Skeletal muscle satellite cell (primary cell): Measurements from ENCODE around the gene CFAP46.

ENCODE experiments used
- H3K27me3 ChIP-seq: 2 replicates; pipeline ENCODE4 v1.7.0; 2013; ENCODE audit warnings: low read length; ENCODE audit not compliant: control insufficient read depth, insufficient read depth
- H3K36me3 ChIP-seq: 2 replicates; pipeline ENCODE4 v1.7.0; 2013; ENCODE audit warnings: mild to moderate bottlenecking, control low read depth, low read length; ENCODE audit not compliant: insufficient read depth
- H3K4me1 ChIP-seq: 2 replicates; pipeline ENCODE4 v1.7.0; 2013; ENCODE audit warnings: low read length; ENCODE audit not compliant: control insufficient read depth, insufficient read depth
- H3K4me2 ChIP-seq: 2 replicates; pipeline ENCODE4 v1.7.0; 2013; ENCODE audit warnings: mild to moderate bottlenecking, low read length
- H3K4me3 ChIP-seq: 2 replicates; pipeline ENCODE4 v1.7.0; 2013; ENCODE audit warnings: low read length
- H3K9ac ChIP-seq: 2 replicates; pipeline ENCODE4 v1.7.0; 2013; ENCODE audit warnings: mild to moderate bottlenecking, low read depth, low read length, moderate library complexity
- H3K9me3 ChIP-seq: replicated peaks from 2 replicates; pipeline ENCODE4 v1.7.0; 2013; ENCODE audit warnings: mild to moderate bottlenecking, control low read depth, low read length

The CFAP46 gene

DNA sequence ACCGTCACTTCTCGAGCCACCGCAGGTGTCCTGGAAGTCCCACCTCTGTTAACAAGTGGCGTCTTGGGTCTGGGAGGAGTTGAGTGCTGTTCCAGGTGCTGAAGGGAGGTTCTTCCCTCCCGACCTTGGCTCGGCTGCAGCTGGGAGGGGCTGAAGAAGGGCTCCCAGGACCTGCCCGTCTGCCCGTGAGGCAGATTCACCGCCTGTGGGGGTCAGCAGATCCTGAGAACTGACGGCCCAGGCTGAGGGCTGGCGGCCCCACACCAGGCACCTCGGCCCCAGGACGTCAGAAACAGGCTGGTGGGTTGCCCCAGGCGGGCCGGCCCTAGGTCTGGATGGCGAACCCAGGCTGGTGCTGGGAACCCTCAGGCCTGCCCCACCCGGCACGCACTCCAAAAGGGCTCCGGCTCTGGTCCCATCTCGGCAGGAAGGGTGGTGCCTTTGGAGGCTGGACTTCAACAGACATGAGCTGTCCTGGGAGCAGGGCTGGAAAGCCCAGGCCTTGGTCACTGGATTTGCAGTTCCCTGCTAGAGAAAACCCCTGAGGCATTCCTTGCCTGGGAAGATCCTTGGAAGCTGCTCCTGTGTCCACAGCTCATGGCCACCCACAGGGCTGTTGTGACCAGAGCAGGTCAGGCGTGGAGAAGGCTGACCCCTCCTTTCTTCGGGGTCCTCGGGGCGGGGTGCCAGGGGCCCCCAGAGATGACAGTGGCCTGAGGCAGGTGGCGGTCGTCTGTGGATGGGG, 42.6 kb upstream of the CFAP46 start:
- H3K4me3 ChIP-seq: no peak overlapping the region
- no peak overlapping the region for H3K4me2 ChIP-seq
- peaks cover 3% of the 10 kb centered on the region for H3K27me3 ChIP-seq
- no peaks in the 10 kb centered on the region for H3K9me3 ChIP-seq
- peaks cover 13% of the 10 kb centered on the region for H3K4me1 ChIP-seq
- no peaks in the 10 kb centered on the region for H3K36me3 ChIP-seq
- H3K9ac ChIP-seq: no peak overlapping the region

DNA sequence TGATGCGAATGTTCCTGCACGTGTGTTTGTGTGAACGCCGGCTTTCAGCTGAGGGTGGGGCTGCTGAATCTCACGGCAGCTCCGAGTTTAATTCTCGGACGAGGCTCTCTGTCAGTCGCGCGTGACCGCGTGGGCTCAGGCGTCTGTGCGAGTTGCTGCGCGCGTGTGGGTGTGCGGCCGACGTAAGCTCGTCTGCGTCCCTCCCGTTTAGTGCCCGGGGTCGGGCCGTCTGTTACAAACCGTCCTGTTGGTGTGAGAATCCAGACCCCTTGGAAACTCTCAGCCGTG, 41.6 kb upstream of the CFAP46 start:
- H3K9ac ChIP-seq: no peak overlapping the region
- H3K4me1 ChIP-seq: peaks cover 13% of the 10 kb centered on the region
- H3K4me3 ChIP-seq: no peak overlapping the region
- H3K27me3 ChIP-seq: peaks cover 7% of the 10 kb centered on the region
- no peaks in the 10 kb centered on the region for H3K36me3 ChIP-seq
- H3K9me3 ChIP-seq: no peaks in the 10 kb centered on the region
- H3K4me2 ChIP-seq: no peak overlapping the region

DNA sequence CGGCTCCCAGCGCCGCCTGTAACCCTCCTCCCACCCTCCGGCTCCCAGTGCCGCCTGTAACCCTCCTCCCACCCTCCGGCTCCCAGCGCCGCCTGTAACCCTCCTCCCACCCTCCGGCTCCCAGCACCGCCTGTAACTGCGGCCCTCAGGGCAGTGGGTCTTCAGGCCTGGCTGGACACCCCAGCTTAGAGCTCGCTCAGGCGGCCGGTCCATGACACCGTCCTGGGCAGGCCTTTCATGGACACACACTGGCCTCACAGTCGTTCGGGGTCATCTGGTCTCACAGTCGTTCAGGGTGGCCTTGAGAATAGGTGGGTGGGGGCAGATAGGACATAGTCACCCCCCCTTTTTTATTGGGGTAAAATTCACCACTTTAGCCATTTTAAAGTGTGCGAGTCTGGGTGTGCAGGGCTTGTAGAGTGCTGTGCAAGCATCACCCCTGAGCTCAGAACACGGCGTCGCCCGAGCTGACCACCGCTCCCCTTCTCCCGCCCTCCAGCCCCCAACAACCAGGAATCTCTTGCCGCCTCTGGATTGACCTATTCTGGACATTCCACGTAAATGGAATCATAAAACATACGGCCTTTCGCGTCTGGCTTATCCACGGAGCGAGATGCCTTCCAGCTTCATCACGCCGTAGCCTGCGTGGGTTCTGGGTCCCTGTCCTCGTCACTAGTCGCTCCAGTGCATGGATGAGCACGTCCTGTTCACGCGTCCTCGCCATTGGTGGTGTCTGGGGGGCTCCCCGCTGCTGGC, 41.1 kb upstream of the CFAP46 start:
- Histone ChIP-seq H3K27me3 (peaks cover 7% of the 10 kb centered on the region), H3K4me2 (peak overlapping the region; percentile 41), H3K9me3 (no peaks in the 10 kb centered on the region), H3K4me3 (no peak overlapping the region), H3K36me3 (no peaks in the 10 kb centered on the region), H3K9ac (no peak overlapping the region), H3K4me1 (peaks cover 13% of the 10 kb centered on the region)

DNA sequence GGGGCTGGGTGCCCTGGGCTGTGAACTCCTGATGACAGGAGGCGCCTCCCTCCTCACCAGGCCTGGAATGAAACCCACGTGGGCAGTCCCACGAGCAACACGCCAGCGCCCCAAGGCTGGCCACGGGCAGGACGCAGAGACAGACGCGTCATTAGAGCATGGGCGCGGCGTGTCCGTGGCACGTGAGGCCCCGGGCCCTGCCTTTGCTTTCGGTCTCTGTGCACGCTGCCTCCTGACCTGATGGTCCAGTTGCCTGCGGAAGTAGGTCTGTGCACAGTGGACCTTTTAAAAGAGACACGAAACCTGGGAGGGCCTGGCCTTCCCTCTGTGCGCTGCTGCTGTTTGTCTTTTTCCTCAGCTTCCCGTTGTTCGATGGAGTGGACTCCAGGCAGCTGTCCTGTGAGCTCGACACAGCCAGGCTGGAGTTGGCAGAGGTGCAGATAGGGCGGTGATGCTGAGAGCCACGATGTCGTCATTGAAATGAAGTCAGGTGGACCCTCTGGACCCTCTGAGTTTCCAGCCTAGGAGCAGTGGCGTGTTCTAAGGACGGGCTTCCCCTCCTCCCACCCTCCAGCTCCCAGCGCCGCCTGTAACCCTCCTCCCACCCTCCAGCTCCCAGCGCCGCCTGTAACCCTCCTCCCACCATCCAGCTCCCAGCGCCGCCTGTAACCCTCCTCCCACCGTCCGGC, 40.1 kb upstream of the CFAP46 start:
- no peaks in the 10 kb centered on the region for H3K36me3 ChIP-seq
- peak overlapping the region; percentile 35 for H3K4me3 ChIP-seq
- H3K9me3 ChIP-seq: no peaks in the 10 kb centered on the region
- peaks cover 7% of the 10 kb centered on the region for H3K27me3 ChIP-seq
- H3K9ac ChIP-seq: no peak overlapping the region
- peak overlapping the region; percentile 68 for H3K4me2 ChIP-seq
- peaks cover 6% of the 10 kb centered on the region for H3K4me1 ChIP-seq

DNA sequence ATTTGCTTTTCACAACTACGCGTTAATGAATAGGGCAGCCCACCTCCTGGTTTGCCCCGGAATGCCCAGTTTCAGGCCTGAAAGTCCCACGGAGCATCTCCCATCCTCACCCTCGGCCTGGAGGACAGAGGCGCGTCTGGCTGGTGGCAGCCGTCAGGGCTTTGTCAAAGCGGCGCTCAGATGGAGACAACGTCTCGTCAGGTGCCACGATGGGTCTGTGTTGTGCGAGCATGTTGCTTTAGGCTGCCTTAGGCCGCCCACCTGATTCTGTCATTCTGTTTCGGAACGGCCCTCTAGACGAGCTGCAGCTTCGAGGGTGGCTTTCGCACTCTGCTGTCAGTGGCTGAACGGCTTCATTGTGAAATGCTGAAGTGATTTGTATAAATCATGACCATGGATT, 39.4 kb upstream of the CFAP46 start:
- peaks cover 11% of the 10 kb centered on the region for H3K27me3 ChIP-seq

DNA sequence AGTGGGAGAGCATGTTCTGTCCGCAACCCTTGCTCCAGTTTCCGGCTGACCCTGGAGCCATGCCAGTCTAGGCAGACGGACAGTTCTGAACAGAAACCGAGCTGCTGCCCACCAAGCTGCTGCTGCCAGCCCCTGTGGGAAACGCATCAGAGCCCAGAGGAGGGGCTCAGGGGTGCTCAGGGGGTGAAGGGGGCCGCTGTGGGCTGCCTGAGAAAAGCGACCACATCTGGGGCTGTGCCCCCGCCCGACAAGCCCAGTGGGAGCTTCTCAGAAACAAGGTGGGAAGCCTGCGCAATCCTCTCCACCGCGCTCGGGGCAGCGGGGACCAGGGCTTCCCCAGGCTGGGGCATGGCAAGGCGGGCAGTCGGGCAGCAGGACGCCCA, 38.8 kb upstream of the CFAP46 start:
- Histone ChIP-seq H3K36me3 (no peaks in the 10 kb centered on the region), H3K4me3 (no peak overlapping the region), H3K9me3 (no peaks in the 10 kb centered on the region), H3K4me1 (peaks cover 3% of the 10 kb centered on the region), H3K4me2 (no peak overlapping the region), H3K9ac (no peak overlapping the region), H3K27me3 (peaks cover 11% of the 10 kb centered on the region)

More for the DNA sequence above, 39.4 kb upstream of the CFAP46 start:
- no peak overlapping the region for H3K4me3 ChIP-seq
- H3K36me3 ChIP-seq: no peaks in the 10 kb centered on the region
- H3K4me1 ChIP-seq: peaks cover 3% of the 10 kb centered on the region
- H3K9ac ChIP-seq: no peak overlapping the region
- H3K4me2 ChIP-seq: no peak overlapping the region
- H3K9me3 ChIP-seq: no peaks in the 10 kb centered on the region

DNA sequence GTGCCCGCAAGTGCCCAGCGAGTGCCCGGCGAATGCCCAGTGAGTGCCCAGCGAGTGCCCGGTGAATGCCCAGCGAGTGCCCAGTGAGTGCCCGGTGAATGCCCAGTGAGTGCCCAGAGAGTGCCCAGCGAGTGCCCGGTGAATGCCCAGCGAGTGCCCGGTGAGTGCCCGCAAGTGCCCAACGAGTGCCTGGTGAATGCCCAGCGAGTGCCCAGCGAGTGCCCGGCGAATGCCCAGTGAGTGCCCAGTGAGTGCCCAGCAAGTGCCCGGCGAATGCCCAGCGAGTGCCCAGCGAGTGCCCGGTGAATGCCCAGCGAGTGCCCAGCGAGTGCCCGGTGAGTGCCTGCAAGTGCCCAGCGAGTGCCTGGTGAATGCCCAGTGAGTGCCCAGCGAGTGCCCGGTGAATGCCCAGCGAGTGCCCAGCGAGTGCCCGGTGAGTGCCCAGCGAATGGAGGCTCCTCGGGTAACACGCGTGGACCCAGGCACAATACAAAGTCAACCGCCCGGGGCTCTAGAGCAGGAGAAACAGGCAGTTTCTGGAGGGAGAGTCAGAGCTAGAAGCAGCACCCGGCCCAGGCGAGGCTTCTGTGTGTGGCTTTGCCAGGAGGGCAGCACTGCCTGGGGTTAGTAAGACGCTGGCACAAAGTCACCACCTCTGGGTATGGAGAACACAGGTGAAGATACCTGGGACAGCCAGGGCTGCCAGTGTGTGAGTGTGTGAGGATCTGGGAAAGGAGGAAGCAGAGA, 38.2 kb upstream of the CFAP46 start:
- Histone ChIP-seq H3K4me3 (no peak overlapping the region), H3K9ac (no peak overlapping the region), H3K4me2 (no peak overlapping the region), H3K27me3 (peaks cover 14% of the 10 kb centered on the region), H3K36me3 (no peaks in the 10 kb centered on the region), H3K4me1 (peaks cover 3% of the 10 kb centered on the region), H3K9me3 (no peaks in the 10 kb centered on the region)

DNA sequence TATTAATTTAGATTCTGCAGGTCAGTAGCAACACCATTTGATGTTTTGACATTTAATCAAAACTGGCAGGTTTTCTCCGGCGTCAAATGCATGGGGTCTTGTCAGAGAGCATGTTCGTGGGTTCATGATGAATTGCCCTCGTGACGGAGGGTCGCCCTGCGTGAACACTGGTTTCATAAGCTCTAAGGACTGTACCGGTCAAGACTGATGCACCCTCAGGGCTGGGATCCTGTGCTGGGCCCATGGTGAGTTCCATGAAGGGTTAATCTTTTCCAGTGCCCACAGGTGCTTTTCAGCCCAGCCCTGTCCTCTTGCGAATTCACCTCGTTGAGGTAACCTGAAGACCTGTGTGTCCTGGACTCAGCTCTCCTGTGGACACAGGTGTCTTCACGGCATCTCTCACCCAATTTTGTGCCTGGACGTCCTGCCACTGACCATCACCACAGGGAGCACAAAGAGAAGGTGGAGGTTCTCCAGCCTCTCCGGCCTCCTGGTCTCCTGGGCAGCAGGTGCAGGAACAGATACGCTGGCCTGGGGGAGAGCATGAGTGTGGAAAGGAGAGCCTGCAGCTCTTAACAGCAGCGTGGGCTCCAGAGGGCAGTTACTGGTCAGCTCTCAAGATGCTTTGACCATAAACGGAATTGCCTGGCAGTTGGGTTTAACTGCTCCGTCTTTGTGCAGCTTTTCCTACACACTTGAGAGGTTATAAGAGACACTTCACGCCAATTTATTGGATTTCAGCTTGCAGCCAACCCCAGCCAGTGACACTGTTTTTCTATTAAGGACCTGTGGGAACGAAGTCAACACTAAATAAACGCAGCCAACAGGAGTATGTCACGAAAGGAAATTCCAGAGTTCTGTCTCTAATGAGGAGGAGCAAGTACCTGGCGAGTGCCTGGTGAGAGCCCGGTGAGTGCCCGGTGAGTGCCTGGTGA, 37.4 kb upstream of the CFAP46 start:
- Histone ChIP-seq H3K4me3 (no peak overlapping the region), H3K27me3 (peaks cover 18% of the 10 kb centered on the region), H3K36me3 (no peaks in the 10 kb centered on the region), H3K9me3 (no peaks in the 10 kb centered on the region), H3K4me1 (peaks cover 3% of the 10 kb centered on the region), H3K4me2 (no peak overlapping the region), H3K9ac (no peak overlapping the region)

DNA sequence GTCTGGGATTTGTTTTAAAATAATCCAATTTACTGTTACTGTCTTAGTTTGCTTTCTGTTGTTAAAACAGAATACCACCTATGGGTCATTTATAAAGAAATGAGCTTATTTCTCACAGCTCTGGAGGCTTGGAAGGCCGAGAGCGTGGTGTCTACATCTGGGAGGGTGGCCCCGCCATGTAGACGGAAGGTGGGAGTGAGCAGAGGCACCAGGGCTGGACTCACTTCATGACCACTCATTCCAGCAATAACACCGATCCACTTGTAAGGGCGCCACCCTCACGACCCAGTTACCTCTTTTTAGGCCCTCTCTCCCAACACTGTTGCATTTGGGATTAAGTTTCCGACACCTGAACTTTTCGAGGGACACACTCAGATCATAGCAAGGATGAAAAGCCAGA, 36.2 kb upstream of the CFAP46 start:
- no peaks in the 10 kb centered on the region for H3K9me3 ChIP-seq
- H3K27me3 ChIP-seq: peaks cover 20% of the 10 kb centered on the region
- H3K4me2 ChIP-seq: no peak overlapping the region
- no peaks in the 10 kb centered on the region for H3K36me3 ChIP-seq
- H3K4me1 ChIP-seq: peaks cover 3% of the 10 kb centered on the region
- H3K4me3 ChIP-seq: no peak overlapping the region
- no peak overlapping the region for H3K9ac ChIP-seq

DNA sequence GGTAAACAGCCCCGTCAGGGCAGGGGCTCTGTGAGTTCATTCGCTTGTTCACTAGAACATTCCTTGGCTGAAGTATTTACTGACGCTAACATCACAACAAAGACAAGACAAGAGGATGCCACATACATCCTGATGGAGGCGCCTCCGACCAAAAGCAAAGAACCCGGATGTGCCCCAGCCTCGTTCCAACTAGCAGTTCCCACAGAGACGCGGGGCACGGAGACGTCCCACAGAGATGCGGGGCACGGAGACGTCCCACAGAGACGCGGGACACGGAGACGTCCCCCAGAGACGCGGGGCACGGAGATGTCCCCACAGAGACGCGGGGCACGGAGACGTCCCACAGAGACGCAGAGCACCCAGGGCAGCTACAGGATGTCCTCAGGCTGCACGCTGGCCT, 35.4 kb upstream of the CFAP46 start:
- Histone ChIP-seq H3K4me3 (no peak overlapping the region), H3K4me1 (peaks cover 3% of the 10 kb centered on the region), H3K9me3 (no peaks in the 10 kb centered on the region), H3K36me3 (no peaks in the 10 kb centered on the region), H3K4me2 (no peak overlapping the region), H3K9ac (no peak overlapping the region), H3K27me3 (peaks cover 20% of the 10 kb centered on the region)
